WTC11 (cell line): ENCODE results near the gene KIF13A. TPM values are rescaled to one million over a fixed set of nuclear protein-coding genes. Genes with fewer than 3 reads are reported as not detected.

Experiments used
- ATAC-seq: fragments of 200-7000 bp; cut with Tn5 transposase; 2 replicates; pipeline ENCODE4 v1.10.0; 2021; ENCODE audit warnings: mild to moderate bottlenecking, moderate library complexity
- CTCF ChIA-PET: fragments of 300-600 bp; sonication (Branson Sonifier 250); formaldehyde crosslinking; loops from one replicate; lab custom pipeline; 2021; ENCODE audit warnings: antibody characterized with exemption; lab: Charles Lee
- POLR2A ChIA-PET: fragments of 350-600 bp; sonication (Branson Sonifier 250); formaldehyde crosslinking; loops from one replicate; lab custom pipeline; 2021; ENCODE audit warnings: antibody characterized with exemption; lab: Charles Lee
- DNase-seq: peaks from one replicate; pipeline ENCODE4 v3.0.0; 2021; ENCODE audit warnings: low spot score
- H3K27ac Mint-ChIP-seq: 2 replicates; pipeline ENCODE4 v1.8.0; 2021; ENCODE audit warnings: mixed read lengths
- H3K27me3 Mint-ChIP-seq: 2 replicates; pipeline ENCODE4 v1.8.0; 2021; ENCODE audit warnings: low read depth, mild to moderate bottlenecking, moderate library complexity, mixed read lengths
- H3K36me3 Mint-ChIP-seq: 2 replicates; pipeline ENCODE4 v1.8.0; 2021; ENCODE audit warnings: mixed read lengths
- H3K4me1 Mint-ChIP-seq: 2 replicates; pipeline ENCODE4 v1.8.0; 2022; ENCODE audit warnings: mixed read lengths
- H3K4me3 Mint-ChIP-seq: 2 replicates; pipeline ENCODE4 v1.8.0; 2021; ENCODE audit warnings: mild to moderate bottlenecking, moderate library complexity, mixed read lengths
- H3K9me3 Mint-ChIP-seq: 2 replicates; pipeline ENCODE4 v1.8.0; 2021; ENCODE audit warnings: mixed read lengths
- ATF3 ChIP-seq: sonication (generic); formaldehyde crosslinking; conservative IDR thresholded peaks from 2 replicates; pipeline ENCODE4 v1.8.1; 2022; ENCODE audit warnings: mild to moderate bottlenecking, missing genetic modification reagents
- CREB1 ChIP-seq: sonication (generic); formaldehyde crosslinking; IDR thresholded peaks from 2 replicates; pipeline ENCODE4 v1.8.0; 2023; ENCODE audit warnings: mild to moderate bottlenecking, missing genetic modification reagents
- E2F5 ChIP-seq: sonication (generic); formaldehyde crosslinking; IDR thresholded peaks from 2 replicates; pipeline ENCODE4 v1.8.1; 2022; ENCODE audit warnings: mild to moderate bottlenecking, moderate library complexity, missing genetic modification reagents
- EMX1 ChIP-seq: fragments of 250-450 bp; sonication (Bioruptor Pico); IDR thresholded peaks from 2 replicates; pipeline ENCODE4 v1.8.0; 2021; ENCODE audit warnings: mild to moderate bottlenecking
- FOXP4 ChIP-seq: sonication (generic); formaldehyde crosslinking; IDR thresholded peaks from 2 replicates; pipeline ENCODE4 v1.8.0; 2022; ENCODE audit warnings: mild to moderate bottlenecking, missing genetic modification reagents
- IRF2 ChIP-seq: sonication (generic); formaldehyde crosslinking; IDR thresholded peaks from 2 replicates; pipeline ENCODE4 v1.8.0; 2022; ENCODE audit warnings: low read depth, missing genetic modification reagents, borderline replicate concordance
- JUN ChIP-seq: sonication (generic); formaldehyde crosslinking; IDR thresholded peaks from 2 replicates; pipeline ENCODE4 v1.8.0; 2023; ENCODE audit warnings: mild to moderate bottlenecking, missing genetic modification reagents
- KAT7 ChIP-seq: sonication (generic); formaldehyde crosslinking; IDR thresholded peaks from 2 replicates; pipeline ENCODE4 v1.8.1; 2023; ENCODE audit warnings: missing genetic modification reagents, mild to moderate bottlenecking, borderline replicate concordance
- MXD4 ChIP-seq: fragments of 250-450 bp; sonication (Bioruptor Pico); IDR thresholded peaks from 2 replicates; pipeline ENCODE4 v1.8.0; 2021; ENCODE audit warnings: mild to moderate bottlenecking, moderate library complexity, borderline replicate concordance
- MYBL2 ChIP-seq: sonication (generic); formaldehyde crosslinking; IDR thresholded peaks from 2 replicates; pipeline ENCODE4 v1.8.1; 2023; ENCODE audit warnings: mild to moderate bottlenecking, moderate library complexity, missing genetic modification reagents
- NFATC4 ChIP-seq: fragments of 250-450 bp; sonication (Bioruptor Pico); IDR thresholded peaks from 2 replicates; pipeline ENCODE4 v1.9.0; 2021; ENCODE audit warnings: mild to moderate bottlenecking
- NFE2L1 ChIP-seq: sonication (generic); formaldehyde crosslinking; IDR thresholded peaks from 2 replicates; pipeline ENCODE4 v1.8.1; 2023; ENCODE audit warnings: missing genetic modification reagents
- NFYB ChIP-seq: sonication (generic); formaldehyde crosslinking; conservative IDR thresholded peaks from 2 replicates; pipeline ENCODE4 v1.8.0; 2022; ENCODE audit warnings: low read depth, missing genetic modification reagents
- NR1H2 ChIP-seq: sonication (generic); formaldehyde crosslinking; IDR thresholded peaks from 2 replicates; pipeline ENCODE4 v1.9.0; 2021; ENCODE audit warnings: mild to moderate bottlenecking, moderate library complexity, missing genetic modification reagents
- NR2C2 ChIP-seq: sonication (generic); formaldehyde crosslinking; IDR thresholded peaks from 2 replicates; pipeline ENCODE4 v1.8.0; 2022; ENCODE audit warnings: mild to moderate bottlenecking, missing genetic modification reagents
- NR3C1 ChIP-seq: sonication (generic); formaldehyde crosslinking; conservative IDR thresholded peaks from 2 replicates; pipeline ENCODE4 v1.8.1; 2023; ENCODE audit warnings: low read depth, mild to moderate bottlenecking, missing genetic modification reagents
- RORB ChIP-seq: fragments of 250-450 bp; sonication (Bioruptor Pico); IDR thresholded peaks from 2 replicates; pipeline ENCODE4 v1.9.0; 2021; ENCODE audit warnings: mild to moderate bottlenecking
- SMAD3 ChIP-seq: sonication (generic); formaldehyde crosslinking; IDR thresholded peaks from 2 replicates; pipeline ENCODE4 v1.8.0; 2022; ENCODE audit warnings: missing genetic modification reagents, mild to moderate bottlenecking, borderline replicate concordance
- STAT6 ChIP-seq: sonication (generic); formaldehyde crosslinking; conservative IDR thresholded peaks from 2 replicates; pipeline ENCODE4 v1.8.1; 2023; ENCODE audit warnings: mild to moderate bottlenecking, low read depth, missing genetic modification reagents, moderate library complexity
- TCF7 ChIP-seq: sonication (generic); formaldehyde crosslinking; IDR thresholded peaks from 2 replicates; pipeline ENCODE4 v1.8.0; 2022; ENCODE audit warnings: mild to moderate bottlenecking, low read depth, missing genetic modification reagents, moderate library complexity
- TP53 ChIP-seq: sonication (generic); formaldehyde crosslinking; IDR thresholded peaks from 2 replicates; pipeline ENCODE4 v1.8.1; 2023; ENCODE audit warnings: mild to moderate bottlenecking, missing genetic modification reagents
- USF2 ChIP-seq: sonication (generic); formaldehyde crosslinking; IDR thresholded peaks from 2 replicates; pipeline ENCODE4 v1.8.1; 2023; ENCODE audit warnings: mild to moderate bottlenecking, missing genetic modification reagents, moderate library complexity
- ZNF121 ChIP-seq: sonication (generic); formaldehyde crosslinking; IDR thresholded peaks from 2 replicates; pipeline ENCODE4 v1.8.0; 2023; ENCODE audit warnings: missing genetic modification reagents
- ZNF281 ChIP-seq: sonication (generic); formaldehyde crosslinking; IDR thresholded peaks from 2 replicates; pipeline ENCODE4 v1.8.0; 2023; ENCODE audit warnings: mild to moderate bottlenecking, missing genetic modification reagents
- ZNF396 ChIP-seq: fragments of 250-450 bp; sonication (Bioruptor Pico); IDR thresholded peaks from 2 replicates; pipeline ENCODE4 v1.8.0; 2021; ENCODE audit warnings: mild to moderate bottlenecking, moderate library complexity, borderline replicate concordance
- ZNF671 ChIP-seq: fragments of 250-450 bp; sonication (Bioruptor Pico); IDR thresholded peaks from 2 replicates; pipeline ENCODE4 v1.8.0; 2021; ENCODE audit warnings: mild to moderate bottlenecking
- total RNA-seq: library from RNA; stranded (reverse); gene quantifications from 3 replicates; pipeline ENCODE4 v1.2.3, GENCODE V29; 2021

Gene KIF13A
- total RNA-seq, 1 experiment from 2014 or later = 32.7 TPM

GRCh38 chr6:18034798-18035202 lies 47.4 kb upstream of the KIF13A start (continued):
- TF ChIP-seq SMAD3 = no peak
- TF ChIP-seq USF2 = no peak
- no peak for TF ChIP-seq NFE2L1 (CRISPR knock-in tag)
- no peak for TF ChIP-seq TP53 (CRISPR knock-in tag)
- TF ChIP-seq ZNF671 (CRISPR knock-in tag) = no peak
- no peak for TF ChIP-seq FOXP4 (CRISPR knock-in tag)
- no peak for TF ChIP-seq CREB1
- no peak for TF ChIP-seq STAT6 (CRISPR knock-in tag)
- TF ChIP-seq, all 79 proteins: peak for 0

GRCh38 chr6:18031680-18032256 lies 44.3 kb upstream of the KIF13A start:
- Mint-ChIP-seq H3K4me1 (peaks cover 9% of the 10 kb centered on the region), H3K4me3 (no peak overlapping the region), H3K27me3 (no peaks in the 10 kb centered on the region), H3K9me3 (no peaks in the 10 kb centered on the region), H3K36me3 (no peaks in the 10 kb centered on the region), H3K27ac (no peak overlapping the region)
- POLR2A ChIA-PET = no interaction called here
- no peak for ATAC-seq
- CTCF ChIA-PET = no interaction called here
- DNase-seq = no peak
- no peak for TF ChIP-seq NFYB (CRISPR knock-in tag)
- no peak for TF ChIP-seq NR1H2
- no peak for TF ChIP-seq JUN (CRISPR knock-in tag)
- TF ChIP-seq KAT7 = no peak
- no peak for TF ChIP-seq NR2C2 (CRISPR knock-in tag)
- TF ChIP-seq ZNF121 = no peak
- no peak for TF ChIP-seq EMX1 (CRISPR knock-in tag)
- no peak for TF ChIP-seq MXD4 (CRISPR knock-in tag)
- TF ChIP-seq NFATC4 = no peak
- no peak for TF ChIP-seq E2F5
- no peak for TF ChIP-seq ZNF396 (CRISPR knock-in tag)
- no peak for TF ChIP-seq RORB (CRISPR knock-in tag)
- no peak for TF ChIP-seq ZNF281 (CRISPR knock-in tag)
- TF ChIP-seq ATF3 (CRISPR knock-in tag) = no peak
- no peak for TF ChIP-seq NR3C1 (CRISPR knock-in tag)
- no peak for TF ChIP-seq TCF7
- no peak for TF ChIP-seq MYBL2 (CRISPR knock-in tag)
- TF ChIP-seq IRF2 (CRISPR knock-in tag) = no peak
